ENCODE data around the gene CPED1.
"Not testable (repeated sequence)": the region's sequence is repeated elsewhere in the genome, so short reads cannot be mapped to it uniquely, and the experiment has no call there.

CPED1 gene

GRCh38 chr7:120981888-120982615 lies 6.5 kb upstream of the CPED1 start:
- no peak for DNase-seq

GRCh38 chr7:120983592-120983991 lies 4.9 kb upstream of the CPED1 start:
- not testable (repeated sequence) for DNase-seq

- no peak for DNase-seq
These were observed 4.1 kb upstream of the CPED1 start for GRCh38 chr7:120984406-120984805.

- DNase-seq: no peak
These were observed 3.3 kb upstream of the CPED1 start for GRCh38 chr7:120985130-120985758.

GRCh38 chr7:120985839-120986238 lies 2.7 kb upstream of the CPED1 start:
- no peak for DNase-seq

- no peak for DNase-seq
These were observed 1.9 kb upstream of the CPED1 start for GRCh38 chr7:120986650-120987049.

- DNase-seq: no peak
These were observed 1.2 kb upstream of the CPED1 start for GRCh38 chr7:120987280-120987679.

- peak; percentile 85 for DNase-seq
These were observed 574 bp upstream of the CPED1 start for GRCh38 chr7:120987683-120988590.

GRCh38 chr7:120989257-120990220 lies 1.0 kb downstream of the CPED1 start:
- no peak for DNase-seq

- no peak for DNase-seq
These were observed 2.1 kb downstream of the CPED1 start for GRCh38 chr7:120990468-120991118.

- no peak for DNase-seq
These were observed 2.6 kb downstream of the CPED1 start for GRCh38 chr7:120991161-120991560.

- DNase-seq: no peak
These were observed 3.1 kb downstream of the CPED1 start for GRCh38 chr7:120991581-120991980.

- DNase-seq: no peak
These were observed 3.9 kb downstream of the CPED1 start for GRCh38 chr7:120992272-120992964.

- no peak for DNase-seq
These were observed 4.5 kb downstream of the CPED1 start for GRCh38 chr7:120992965-120993494.

- DNase-seq: no peak
These were observed 5.2 kb downstream of the CPED1 start for GRCh38 chr7:120993553-120994191.

- no peak for DNase-seq
These were observed 6.2 kb downstream of the CPED1 start for GRCh38 chr7:120994512-120995410.

GRCh38 chr7:120995654-120996053 lies 7.1 kb downstream of the CPED1 start:
- no peak for DNase-seq

- DNase-seq: no peak
These were observed 7.9 kb downstream of the CPED1 start for GRCh38 chr7:120996333-120996987.

- DNase-seq: no peak
These were observed 8.5 kb downstream of the CPED1 start for GRCh38 chr7:120996988-120997345.
